Progenitor cell of endocrine pancreas (in vitro differentiated cells): ENCODE results near the gene MAPT. TPM values are rescaled to one million over a fixed set of nuclear protein-coding genes. Genes with fewer than 3 reads are reported as not detected.

Experiments used
- DNase-seq: peaks from one replicate; pipeline ENCODE4 v3.0.0; 2021; ENCODE audit warnings: low spot score; ENCODE audit not compliant: unreplicated experiment
- H3K27ac Mint-ChIP-seq: 2 replicates; pipeline ENCODE4 v1.8.0; 2021; ENCODE audit warnings: mild to moderate bottlenecking, moderate library complexity, mixed read lengths
- H3K27me3 Mint-ChIP-seq: 2 replicates; pipeline ENCODE4 v1.8.0; 2021; ENCODE audit warnings: mixed read lengths
- H3K36me3 Mint-ChIP-seq: 2 replicates; pipeline ENCODE4 v1.8.0; 2022; ENCODE audit warnings: mixed read lengths; ENCODE audit not compliant: insufficient read depth
- H3K4me1 Mint-ChIP-seq: 2 replicates; pipeline ENCODE4 v1.8.0; 2021; ENCODE audit warnings: low read depth, mixed read lengths
- H3K4me3 Mint-ChIP-seq: 2 replicates; pipeline ENCODE4 v1.8.0; 2021; ENCODE audit warnings: low read depth, mild to moderate bottlenecking, moderate library complexity, mixed read lengths
- H3K9me3 Mint-ChIP-seq: 2 replicates; pipeline ENCODE4 v1.8.0; 2021; ENCODE audit warnings: low read depth, mixed read lengths
- CTCF ChIP-seq: fragments of 200-600 bp; sonication (generic); IDR thresholded peaks from one replicate; pipeline ENCODE4 v1.5.0; 2021; ENCODE audit warnings: antibody characterized with exemption, mild to moderate bottlenecking; ENCODE audit not compliant: unreplicated experiment
- total RNA-seq: library from RNA; stranded (reverse); gene quantifications from 2 replicates; pipeline ENCODE4 v1.2.1, GENCODE V29; 2021

MAPT gene
- total RNA-seq, 1 donor from 2014 or later, result 2.5 TPM

GRCh38 chr17:45963283-45963682 lies 68.9 kb downstream of the MAPT start:
- Mint-ChIP-seq H3K4me1 (peaks cover 7% of the 10 kb centered on the region), H3K9me3 (no peaks in the 10 kb centered on the region), H3K27ac (no peak overlapping the region), H3K27me3 (peaks cover 24% of the 10 kb centered on the region), H3K4me3 (no peak overlapping the region), H3K36me3 (no peaks in the 10 kb centered on the region)
- no peak for DNase-seq
- TF ChIP-seq CTCF, result no peak

- DNase-seq, result no peak
- Mint-ChIP-seq H3K27me3 (peaks cover 24% of the 10 kb centered on the region), H3K4me1 (peaks cover 7% of the 10 kb centered on the region), H3K36me3 (no peaks in the 10 kb centered on the region), H3K27ac (no peak overlapping the region), H3K4me3 (no peak overlapping the region), H3K9me3 (no peaks in the 10 kb centered on the region)
- TF ChIP-seq CTCF, result no peak
Measured at GRCh38 chr17:45963889-45964288, 69.5 kb downstream of the MAPT start.

- DNase-seq, result no peak
- Mint-ChIP-seq H3K9me3 (peaks cover under 1% of the 10 kb centered on the region), H3K4me1 (peaks cover 7% of the 10 kb centered on the region), H3K27me3 (peaks cover 25% of the 10 kb centered on the region), H3K36me3 (no peaks in the 10 kb centered on the region), H3K4me3 (no peak overlapping the region), H3K27ac (no peak overlapping the region)
- TF ChIP-seq CTCF, result no peak
Measured at GRCh38 chr17:45964634-45965033, 70.3 kb downstream of the MAPT start.

GRCh38 chr17:45965812-45966211 lies 71.5 kb downstream of the MAPT start:
- Mint-ChIP-seq H3K4me1 (peaks cover 7% of the 10 kb centered on the region), H3K9me3 (peaks cover 4% of the 10 kb centered on the region), H3K4me3 (no peak overlapping the region), H3K27ac (no peak overlapping the region), H3K36me3 (no peaks in the 10 kb centered on the region), H3K27me3 (peaks cover 27% of the 10 kb centered on the region)
- no peak for DNase-seq
- no peak for TF ChIP-seq CTCF

- H3K4me3 Mint-ChIP-seq, result no peak overlapping the region
- H3K27ac Mint-ChIP-seq, result no peak overlapping the region
- peaks cover 27% of the 10 kb centered on the region for H3K27me3 Mint-ChIP-seq
- H3K9me3 Mint-ChIP-seq, result peaks cover 4% of the 10 kb centered on the region
- no peaks in the 10 kb centered on the region for H3K36me3 Mint-ChIP-seq
- TF ChIP-seq CTCF, result no peak
- peaks cover 7% of the 10 kb centered on the region for H3K4me1 Mint-ChIP-seq
- DNase-seq, result no peak
Measured at GRCh38 chr17:45966606-45967280, 72.4 kb downstream of the MAPT start.
